ENCODE measurements around the gene HIRIP3.

DNA sequence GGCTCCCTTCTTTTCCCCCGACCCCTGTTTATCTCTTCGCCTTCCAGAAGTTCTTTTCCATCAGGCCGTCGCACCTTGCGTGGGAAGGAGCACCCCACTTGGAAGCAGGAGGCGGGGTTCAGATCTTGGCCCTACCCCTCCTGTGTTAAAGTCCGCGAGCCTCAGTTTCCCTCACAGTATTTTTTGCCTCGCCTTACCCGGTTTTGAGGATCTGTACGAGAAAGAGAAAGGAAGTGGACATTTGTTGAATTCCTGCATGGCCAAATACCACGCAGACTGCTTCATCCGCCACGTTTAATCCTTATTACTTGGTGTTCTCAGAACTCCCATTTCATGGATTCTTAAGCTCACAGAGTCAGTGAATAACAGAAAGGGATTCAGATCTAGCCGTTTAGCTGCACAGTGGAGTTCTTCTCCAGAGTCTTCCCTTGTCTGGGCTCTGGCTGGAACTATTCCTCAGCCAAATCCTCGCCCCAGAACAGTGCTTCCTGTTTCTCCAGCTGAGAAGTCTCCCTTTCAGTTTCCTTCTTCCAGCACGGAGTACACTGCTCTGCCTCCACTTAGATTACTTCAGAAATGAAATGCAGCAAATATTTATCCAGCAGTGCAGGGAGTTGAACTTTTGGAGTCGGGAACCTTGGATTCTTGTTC, 32.9 kb downstream of the HIRIP3 start:
- TF ChIP-seq, protein P1, sequence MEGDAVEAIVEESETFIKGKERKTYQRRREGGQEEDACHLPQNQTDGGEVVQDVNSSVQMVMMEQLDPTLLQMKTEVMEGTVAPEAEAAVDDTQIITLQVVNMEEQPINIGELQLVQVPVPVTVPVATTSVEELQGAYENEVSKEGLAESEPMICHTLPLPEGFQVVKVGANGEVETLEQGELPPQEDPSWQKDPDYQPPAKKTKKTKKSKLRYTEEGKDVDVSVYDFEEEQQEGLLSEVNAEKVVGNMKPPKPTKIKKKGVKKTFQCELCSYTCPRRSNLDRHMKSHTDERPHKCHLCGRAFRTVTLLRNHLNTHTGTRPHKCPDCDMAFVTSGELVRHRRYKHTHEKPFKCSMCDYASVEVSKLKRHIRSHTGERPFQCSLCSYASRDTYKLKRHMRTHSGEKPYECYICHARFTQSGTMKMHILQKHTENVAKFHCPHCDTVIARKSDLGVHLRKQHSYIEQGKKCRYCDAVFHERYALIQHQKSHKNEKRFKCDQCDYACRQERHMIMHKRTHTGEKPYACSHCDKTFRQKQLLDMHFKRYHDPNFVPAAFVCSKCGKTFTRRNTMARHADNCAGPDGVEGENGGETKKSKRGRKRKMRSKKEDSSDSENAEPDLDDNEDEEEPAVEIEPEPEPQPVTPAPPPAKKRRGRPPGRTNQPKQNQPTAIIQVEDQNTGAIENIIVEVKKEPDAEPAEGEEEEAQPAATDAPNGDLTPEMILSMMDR (IDR thresholded peaks at IDR 0.05; ENCODE audit: extremely low read depth in 1 of 2, insufficient read depth in 1 of 2, low read depth in 1 of 2, low read length in 2 of 2) = no peak
- no peak for TF ChIP-seq FOS (IDR thresholded peaks at IDR 0.05; ENCODE audit: borderline replicate concordance, insufficient read depth, low read length)
- TF ChIP-seq GATA2 (IDR thresholded peaks at IDR 0.05; ENCODE audit: insufficient read depth, insufficient read length, low read depth, low read length) = no peak
- TF ChIP-seq POLR2A (IDR thresholded peaks at IDR 0.05; ENCODE audit: low read depth, low read length) = no peak
- TF ChIP-seq, protein P2, sequence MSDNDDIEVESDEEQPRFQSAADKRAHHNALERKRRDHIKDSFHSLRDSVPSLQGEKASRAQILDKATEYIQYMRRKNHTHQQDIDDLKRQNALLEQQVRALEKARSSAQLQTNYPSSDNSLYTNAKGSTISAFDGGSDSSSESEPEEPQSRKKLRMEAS (IDR thresholded peaks at IDR 0.05; ENCODE audit: insufficient read depth, insufficient read length) = no peak
- no peak for TF ChIP-seq POLR2AphosphoS5 (IDR thresholded peaks at IDR 0.05; ENCODE audit: insufficient read depth, low read depth, low read length)
